HL-60 (cell line): ENCODE data around the gene BABAM1.

Source experiments
- DNase-seq, 2 experiments: peaks; one replicate each; pipeline ENCODE4 v3.0.0-alpha.2; 2010 to 2020; ENCODE audit warnings: low read depth in 1 of 2, low spot score in 1 of 2
- H3K27ac ChIP-seq: fragments of 250-450 bp; sonication (Bioruptor Pico); replicated peaks from 2 replicates; pipeline ENCODE4 v1.5.1; 2020; ENCODE audit warnings: mild to moderate bottlenecking, moderate library complexity
- H3K27me3 ChIP-seq: fragments of 250-450 bp; sonication (Bioruptor Pico); 2 replicates; pipeline ENCODE4 v1.5.1; 2021; ENCODE audit warnings: mild to moderate bottlenecking, moderate library complexity; ENCODE audit not compliant: insufficient read depth, poor library complexity, severe bottlenecking
- H3K4me3 ChIP-seq: replicated peaks from 2 replicates; pipeline ENCODE4 v1.5.1; 2011; ENCODE audit warnings: mild to moderate bottlenecking, control low read depth, low read length; ENCODE audit not compliant: insufficient read depth
- GABPA ChIP-seq: IDR thresholded peaks from 2 replicates; pipeline ENCODE4 v1.6.1; 2012; ENCODE audit warnings: low read depth
- POLR2AphosphoS5 ChIP-seq: IDR thresholded peaks from 2 replicates; pipeline ENCODE4 v1.6.1; 2012; ENCODE audit warnings: low read depth
- SPI1 ChIP-seq: IDR thresholded peaks from 2 replicates; pipeline ENCODE4 v1.6.1; 2012; ENCODE audit warnings: low read depth, mild to moderate bottlenecking, borderline replicate concordance
- TF ChIP-seq, protein P1 (sequence below): IDR thresholded peaks from 2 replicates; pipeline ENCODE4 v1.6.1; 2012; ENCODE audit warnings: low read depth; ENCODE audit not compliant: insufficient replicate concordance
- TF ChIP-seq, protein P2 (sequence below): IDR thresholded peaks from one replicate; pipeline ENCODE4 v1.5.1; 2011; ENCODE audit warnings: low read length, control low read depth, inconsistent platforms; ENCODE audit not compliant: insufficient read depth

BABAM1 gene

DNA sequence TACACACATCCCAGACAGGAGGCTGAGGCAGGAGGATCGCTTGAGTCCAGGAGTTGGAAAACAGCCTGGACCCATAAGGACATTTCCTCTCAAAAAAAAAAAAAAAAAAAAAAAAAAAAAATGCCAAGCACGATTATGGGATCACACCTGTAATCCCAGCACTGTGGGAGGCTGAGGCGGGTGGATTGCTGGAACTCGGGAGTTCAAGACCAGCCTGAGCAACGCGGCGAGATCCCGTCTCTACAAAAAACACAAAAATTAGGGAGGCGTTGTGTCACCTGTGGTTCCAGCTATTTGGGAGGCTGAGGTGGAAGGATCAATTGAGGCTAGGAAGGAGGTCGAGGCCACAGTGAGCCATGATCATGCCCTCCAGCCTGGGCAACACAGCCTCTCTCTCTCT is 42.2 kb upstream of the BABAM1 start:
- DNase-seq = no peak
- no peak overlapping the region for H3K4me3 ChIP-seq
- no peak for TF ChIP-seq SPI1
- TF ChIP-seq GABPA = no peak
- TF ChIP-seq, protein P1, sequence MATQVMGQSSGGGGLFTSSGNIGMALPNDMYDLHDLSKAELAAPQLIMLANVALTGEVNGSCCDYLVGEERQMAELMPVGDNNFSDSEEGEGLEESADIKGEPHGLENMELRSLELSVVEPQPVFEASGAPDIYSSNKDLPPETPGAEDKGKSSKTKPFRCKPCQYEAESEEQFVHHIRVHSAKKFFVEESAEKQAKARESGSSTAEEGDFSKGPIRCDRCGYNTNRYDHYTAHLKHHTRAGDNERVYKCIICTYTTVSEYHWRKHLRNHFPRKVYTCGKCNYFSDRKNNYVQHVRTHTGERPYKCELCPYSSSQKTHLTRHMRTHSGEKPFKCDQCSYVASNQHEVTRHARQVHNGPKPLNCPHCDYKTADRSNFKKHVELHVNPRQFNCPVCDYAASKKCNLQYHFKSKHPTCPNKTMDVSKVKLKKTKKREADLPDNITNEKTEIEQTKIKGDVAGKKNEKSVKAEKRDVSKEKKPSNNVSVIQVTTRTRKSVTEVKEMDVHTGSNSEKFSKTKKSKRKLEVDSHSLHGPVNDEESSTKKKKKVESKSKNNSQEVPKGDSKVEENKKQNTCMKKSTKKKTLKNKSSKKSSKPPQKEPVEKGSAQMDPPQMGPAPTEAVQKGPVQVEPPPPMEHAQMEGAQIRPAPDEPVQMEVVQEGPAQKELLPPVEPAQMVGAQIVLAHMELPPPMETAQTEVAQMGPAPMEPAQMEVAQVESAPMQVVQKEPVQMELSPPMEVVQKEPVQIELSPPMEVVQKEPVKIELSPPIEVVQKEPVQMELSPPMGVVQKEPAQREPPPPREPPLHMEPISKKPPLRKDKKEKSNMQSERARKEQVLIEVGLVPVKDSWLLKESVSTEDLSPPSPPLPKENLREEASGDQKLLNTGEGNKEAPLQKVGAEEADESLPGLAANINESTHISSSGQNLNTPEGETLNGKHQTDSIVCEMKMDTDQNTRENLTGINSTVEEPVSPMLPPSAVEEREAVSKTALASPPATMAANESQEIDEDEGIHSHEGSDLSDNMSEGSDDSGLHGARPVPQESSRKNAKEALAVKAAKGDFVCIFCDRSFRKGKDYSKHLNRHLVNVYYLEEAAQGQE = no peak
- TF ChIP-seq POLR2AphosphoS5 = no peak
- TF ChIP-seq, protein P2, sequence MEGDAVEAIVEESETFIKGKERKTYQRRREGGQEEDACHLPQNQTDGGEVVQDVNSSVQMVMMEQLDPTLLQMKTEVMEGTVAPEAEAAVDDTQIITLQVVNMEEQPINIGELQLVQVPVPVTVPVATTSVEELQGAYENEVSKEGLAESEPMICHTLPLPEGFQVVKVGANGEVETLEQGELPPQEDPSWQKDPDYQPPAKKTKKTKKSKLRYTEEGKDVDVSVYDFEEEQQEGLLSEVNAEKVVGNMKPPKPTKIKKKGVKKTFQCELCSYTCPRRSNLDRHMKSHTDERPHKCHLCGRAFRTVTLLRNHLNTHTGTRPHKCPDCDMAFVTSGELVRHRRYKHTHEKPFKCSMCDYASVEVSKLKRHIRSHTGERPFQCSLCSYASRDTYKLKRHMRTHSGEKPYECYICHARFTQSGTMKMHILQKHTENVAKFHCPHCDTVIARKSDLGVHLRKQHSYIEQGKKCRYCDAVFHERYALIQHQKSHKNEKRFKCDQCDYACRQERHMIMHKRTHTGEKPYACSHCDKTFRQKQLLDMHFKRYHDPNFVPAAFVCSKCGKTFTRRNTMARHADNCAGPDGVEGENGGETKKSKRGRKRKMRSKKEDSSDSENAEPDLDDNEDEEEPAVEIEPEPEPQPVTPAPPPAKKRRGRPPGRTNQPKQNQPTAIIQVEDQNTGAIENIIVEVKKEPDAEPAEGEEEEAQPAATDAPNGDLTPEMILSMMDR = no peak
- no peak overlapping the region; the same call in 1 of the 2 replicates for H3K27ac ChIP-seq
- no peaks in the 10 kb centered on the region for H3K27me3 ChIP-seq

DNA sequence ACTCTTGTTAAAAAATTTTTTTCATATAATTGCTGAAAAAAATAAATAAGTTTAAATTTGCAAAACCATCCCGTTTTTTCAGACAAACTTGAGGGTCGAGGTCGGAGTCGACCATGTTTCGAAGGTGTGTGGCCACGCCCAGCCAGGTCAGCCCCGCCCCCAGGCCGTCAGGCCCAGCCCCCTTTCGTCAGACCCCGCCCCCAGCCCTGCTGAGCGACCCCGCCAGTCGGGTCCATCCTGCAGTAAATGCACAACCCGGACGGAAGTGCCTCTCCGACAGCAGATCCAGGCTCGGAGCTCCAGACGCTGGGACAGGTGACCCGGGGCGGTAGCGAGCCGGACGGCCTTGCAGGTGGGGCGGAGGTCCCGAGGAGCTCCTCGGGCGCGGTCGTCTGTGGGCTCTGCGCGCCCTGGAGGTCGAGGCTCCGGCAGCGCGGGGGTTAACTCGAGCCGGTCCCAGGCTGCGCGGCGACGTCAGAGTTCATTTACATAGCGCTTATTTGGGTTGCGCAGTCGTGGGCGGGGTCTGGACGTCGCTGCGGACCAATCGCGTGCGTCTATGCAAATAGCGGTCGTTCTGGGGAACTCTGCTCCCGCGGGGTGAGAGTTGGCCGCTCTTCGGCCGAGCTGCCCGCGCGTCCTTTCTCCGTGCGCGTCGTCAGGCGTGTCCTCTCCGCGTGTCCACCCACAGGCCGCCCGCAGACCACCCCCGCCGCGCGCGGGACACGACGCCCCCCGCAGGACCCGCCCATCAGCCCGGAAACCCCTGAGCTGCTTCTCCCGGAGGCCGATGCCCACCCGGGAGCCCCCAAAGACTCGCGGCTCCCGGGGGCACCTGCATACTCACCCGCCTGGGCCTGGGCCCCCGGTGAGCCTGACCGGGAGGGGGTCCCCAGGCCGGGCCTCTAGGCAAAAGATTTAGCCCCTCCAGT is 41.0 kb upstream of the BABAM1 start, which contains the start of gene OCEL1:
TSS of gene OCEL1 (plus strand) at position 225 of the 932 bp plus-strand sequence. CDS start at position 247, 22 bp downstream.
- Histone ChIP-seq H3K27ac (peak within 1 kb of the TSS; percentile 72), H3K4me3 (peak within 1 kb of the TSS; percentile 71), H3K27me3 (no peaks in the 10 kb centered on the region)
- DNase-seq = peak; percentile 96 to 99
- TF ChIP-seq GABPA = 0 out of 2 replicates have a peak, but pooled peaks have one; percentile 14
- no peak for TF ChIP-seq SPI1
- TF ChIP-seq POLR2AphosphoS5 = peak; percentile 66; the same call in 1 of the 2 replicates

DNA sequence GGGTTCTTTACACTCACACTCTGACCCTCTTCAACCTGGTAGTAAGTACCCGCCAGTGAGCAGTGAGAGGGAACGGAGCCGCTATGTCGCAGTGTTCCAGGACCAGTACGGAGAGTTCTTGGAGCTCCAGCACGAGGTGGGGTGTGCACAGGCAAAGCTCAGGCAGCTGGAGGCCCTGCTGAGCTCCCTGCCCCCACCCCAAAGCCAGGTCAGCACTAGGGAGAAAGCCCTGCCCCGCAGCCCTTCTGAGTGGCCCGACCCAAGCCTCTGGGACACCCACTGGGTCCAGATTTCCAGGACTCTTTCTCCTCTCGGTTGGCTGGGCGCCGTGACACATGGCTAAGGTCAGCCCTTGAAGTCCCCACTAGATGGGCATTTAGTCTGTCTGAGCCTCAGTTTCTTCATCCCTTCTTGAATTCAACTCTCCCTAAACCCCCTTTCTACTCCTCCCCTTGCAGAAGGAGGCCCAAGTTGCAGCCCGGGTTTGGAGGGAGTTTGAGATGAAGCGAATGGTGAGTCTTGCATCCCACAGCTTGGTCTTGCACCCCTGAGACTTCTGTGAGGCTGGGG is 39.4 kb upstream of the BABAM1 start:
- H3K4me3 ChIP-seq = no peak overlapping the region
- no peaks in the 10 kb centered on the region for H3K27me3 ChIP-seq
- no peak for TF ChIP-seq POLR2AphosphoS5
- TF ChIP-seq GABPA = no peak
- TF ChIP-seq, protein P1 = no peak
- TF ChIP-seq SPI1 = no peak
- TF ChIP-seq, protein P2 = no peak
- DNase-seq = no peak
- no peak overlapping the region for H3K27ac ChIP-seq

DNA sequence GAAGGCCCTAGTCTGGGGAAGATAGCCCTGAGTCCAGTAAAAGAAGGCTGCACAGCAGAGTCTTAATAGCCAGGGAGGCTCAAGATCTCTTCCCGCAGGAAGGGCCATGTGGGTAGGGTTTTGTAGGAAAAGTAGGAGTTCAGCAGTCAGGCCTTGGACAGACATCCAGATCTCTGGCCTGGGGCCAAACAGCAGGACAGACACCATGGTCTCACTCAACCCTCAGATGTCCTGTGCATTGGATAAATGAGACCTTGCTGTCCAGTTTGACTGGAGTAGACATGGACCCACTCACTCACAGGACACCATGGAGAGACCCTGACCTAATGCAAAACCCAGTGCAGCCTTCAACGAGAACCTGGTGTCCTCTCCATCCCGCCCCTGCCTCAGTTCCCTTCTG is 37.4 kb upstream of the BABAM1 start:
- Histone ChIP-seq H3K27me3 (no peaks in the 10 kb centered on the region), H3K27ac (no peak overlapping the region), H3K4me3 (no peak overlapping the region)
- TF ChIP-seq SPI1 (no peak), POLR2AphosphoS5 (no peak), GABPA (no peak)
- TF ChIP-seq, protein P1 = no peak
- TF ChIP-seq, protein P2 = no peak
- DNase-seq = no peak
